Measurements from ENCODE around the gene PRDM16. TPM values are rescaled to one million over a fixed set of nuclear protein-coding genes. Genes with fewer than 3 reads are reported as not detected.

PRDM16 gene
- total RNA-seq, 1 experiment from 2014 or later = 1.6 TPM

GRCh38 chr1:3377166-3377565, 308.2 kb downstream of the PRDM16 start (continued):
- TF ChIP-seq, protein P1, sequence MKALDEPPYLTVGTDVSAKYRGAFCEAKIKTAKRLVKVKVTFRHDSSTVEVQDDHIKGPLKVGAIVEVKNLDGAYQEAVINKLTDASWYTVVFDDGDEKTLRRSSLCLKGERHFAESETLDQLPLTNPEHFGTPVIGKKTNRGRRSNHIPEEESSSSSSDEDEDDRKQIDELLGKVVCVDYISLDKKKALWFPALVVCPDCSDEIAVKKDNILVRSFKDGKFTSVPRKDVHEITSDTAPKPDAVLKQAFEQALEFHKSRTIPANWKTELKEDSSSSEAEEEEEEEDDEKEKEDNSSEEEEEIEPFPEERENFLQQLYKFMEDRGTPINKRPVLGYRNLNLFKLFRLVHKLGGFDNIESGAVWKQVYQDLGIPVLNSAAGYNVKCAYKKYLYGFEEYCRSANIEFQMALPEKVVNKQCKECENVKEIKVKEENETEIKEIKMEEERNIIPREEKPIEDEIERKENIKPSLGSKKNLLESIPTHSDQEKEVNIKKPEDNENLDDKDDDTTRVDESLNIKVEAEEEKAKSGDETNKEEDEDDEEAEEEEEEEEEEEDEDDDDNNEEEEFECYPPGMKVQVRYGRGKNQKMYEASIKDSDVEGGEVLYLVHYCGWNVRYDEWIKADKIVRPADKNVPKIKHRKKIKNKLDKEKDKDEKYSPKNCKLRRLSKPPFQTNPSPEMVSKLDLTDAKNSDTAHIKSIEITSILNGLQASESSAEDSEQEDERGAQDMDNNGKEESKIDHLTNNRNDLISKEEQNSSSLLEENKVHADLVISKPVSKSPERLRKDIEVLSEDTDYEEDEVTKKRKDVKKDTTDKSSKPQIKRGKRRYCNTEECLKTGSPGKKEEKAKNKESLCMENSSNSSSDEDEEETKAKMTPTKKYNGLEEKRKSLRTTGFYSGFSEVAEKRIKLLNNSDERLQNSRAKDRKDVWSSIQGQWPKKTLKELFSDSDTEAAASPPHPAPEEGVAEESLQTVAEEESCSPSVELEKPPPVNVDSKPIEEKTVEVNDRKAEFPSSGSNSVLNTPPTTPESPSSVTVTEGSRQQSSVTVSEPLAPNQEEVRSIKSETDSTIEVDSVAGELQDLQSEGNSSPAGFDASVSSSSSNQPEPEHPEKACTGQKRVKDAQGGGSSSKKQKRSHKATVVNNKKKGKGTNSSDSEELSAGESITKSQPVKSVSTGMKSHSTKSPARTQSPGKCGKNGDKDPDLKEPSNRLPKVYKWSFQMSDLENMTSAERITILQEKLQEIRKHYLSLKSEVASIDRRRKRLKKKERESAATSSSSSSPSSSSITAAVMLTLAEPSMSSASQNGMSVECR (CRISPR knock-in tag; IDR thresholded peaks at IDR 0.05; ENCODE audit: borderline replicate concordance) = no peak
- no peak for TF ChIP-seq ZNF416 (CRISPR knock-in tag; IDR thresholded peaks at IDR 0.05)
- TF ChIP-seq JUN (CRISPR knock-in tag; IDR thresholded peaks at IDR 0.05) = no peak
- no peak for TF ChIP-seq GRHL2 (CRISPR knock-in tag; IDR thresholded peaks at IDR 0.05; ENCODE audit: insufficient replicate concordance, severe bottlenecking)
- TF ChIP-seq TCF7 (CRISPR knock-in tag; IDR thresholded peaks at IDR 0.05; ENCODE audit: low read depth) = no peak
- TF ChIP-seq AR (CRISPR knock-in tag; IDR thresholded peaks at IDR 0.05) = no peak
- TF ChIP-seq ETV6 (CRISPR knock-in tag; IDR thresholded peaks at IDR 0.05) = no peak
- TF ChIP-seq, protein P2, sequence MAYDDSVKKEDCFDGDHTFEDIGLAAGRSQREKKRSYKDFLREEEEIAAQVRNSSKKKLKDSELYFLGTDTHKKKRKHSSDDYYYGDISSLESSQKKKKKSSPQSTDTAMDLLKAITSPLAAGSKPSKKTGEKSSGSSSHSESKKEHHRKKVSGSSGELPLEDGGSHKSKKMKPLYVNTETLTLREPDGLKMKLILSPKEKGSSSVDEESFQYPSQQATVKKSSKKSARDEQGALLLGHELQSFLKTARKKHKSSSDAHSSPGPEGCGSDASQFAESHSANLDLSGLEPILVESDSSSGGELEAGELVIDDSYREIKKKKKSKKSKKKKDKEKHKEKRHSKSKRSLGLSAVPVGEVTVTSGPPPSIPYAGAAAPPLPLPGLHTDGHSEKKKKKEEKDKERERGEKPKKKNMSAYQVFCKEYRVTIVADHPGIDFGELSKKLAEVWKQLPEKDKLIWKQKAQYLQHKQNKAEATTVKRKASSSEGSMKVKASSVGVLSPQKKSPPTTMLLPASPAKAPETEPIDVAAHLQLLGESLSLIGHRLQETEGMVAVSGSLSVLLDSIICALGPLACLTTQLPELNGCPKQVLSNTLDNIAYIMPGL (CRISPR knock-in tag; IDR thresholded peaks at IDR 0.05) = no peak
- TF ChIP-seq, protein P3, sequence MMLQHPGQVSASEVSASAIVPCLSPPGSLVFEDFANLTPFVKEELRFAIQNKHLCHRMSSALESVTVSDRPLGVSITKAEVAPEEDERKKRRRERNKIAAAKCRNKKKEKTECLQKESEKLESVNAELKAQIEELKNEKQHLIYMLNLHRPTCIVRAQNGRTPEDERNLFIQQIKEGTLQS (CRISPR knock-in tag; conservative IDR thresholded peaks at IDR 0.05) = no peak

- ATAC-seq (no peak), DNase-seq (ENCODE audit: low spot score) (no peak)
- no peaks in the 10 kb centered on the region for H3K9me3 Mint-ChIP-seq
- ChIA-PET POLR2A (no interaction called here), CTCF (no interaction called here)
- H3K4me1 Mint-ChIP-seq = no peaks in the 10 kb centered on the region
- no peaks in the 10 kb centered on the region for H3K27me3 Mint-ChIP-seq (ENCODE audit: low read depth)
- no peak overlapping the region; the same call in 1 of the 2 replicates for H3K27ac Mint-ChIP-seq
- TF ChIP-seq ATF1 (CRISPR knock-in tag; IDR thresholded peaks at IDR 0.05) = no peak
- TF ChIP-seq NFE2L1 (CRISPR knock-in tag; IDR thresholded peaks at IDR 0.05) = no peak
- no peak for TF ChIP-seq ZNF671 (CRISPR knock-in tag; IDR thresholded peaks at IDR 0.05)
- no peak for TF ChIP-seq ZNF423 (CRISPR knock-in tag; IDR thresholded peaks at IDR 0.05)
- no peaks in the 10 kb centered on the region for H3K36me3 Mint-ChIP-seq
- no peak overlapping the region for H3K4me3 Mint-ChIP-seq
These were observed 308.7 kb downstream of the PRDM16 start for GRCh38 chr1:3377604-3378279.
